Measurements from ENCODE around the gene MREG. TPM values are rescaled to one million over a fixed set of nuclear protein-coding genes. Genes with fewer than 3 reads are reported as not detected.
"Not testable (repeated sequence)": the region's sequence is repeated elsewhere in the genome, so short reads cannot be mapped to it uniquely, and the experiment has no call there.

MREG gene
- total and polyA plus RNA-seq, 3 donors from 2014 or later = 3.0 to 5.2 (median 4.3) TPM

DNA sequence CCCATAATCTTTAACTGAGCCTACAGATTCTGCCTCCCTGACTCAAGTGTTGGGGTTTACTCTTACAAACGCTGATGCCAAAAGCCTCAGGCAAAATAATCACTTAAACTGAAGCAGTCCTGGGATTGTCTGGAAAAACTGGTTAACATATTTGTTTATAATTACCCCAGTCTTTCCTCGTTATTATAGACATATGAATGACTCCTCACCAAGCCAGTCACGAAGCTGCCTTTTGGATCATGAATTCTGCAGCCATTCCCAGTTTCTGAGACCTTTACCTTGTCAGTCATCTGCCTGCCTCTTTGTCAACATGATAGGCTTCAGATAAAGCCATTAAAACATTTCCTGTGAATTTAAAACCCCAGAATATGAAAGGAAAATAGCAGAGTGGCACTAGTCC, 46.4 kb downstream of the MREG start:
- no peaks in the 10 kb centered on the region for H3K9me3 ChIP-seq
- WGBS, 2 donors = 82 to 88% methylated on average over 3 of the region's 3 CpGs
- H3K36me3 ChIP-seq (ENCODE audit: low read depth, missing control alignments) = no peaks in the 10 kb centered on the region
- no peaks in the 10 kb centered on the region for H3K27me3 ChIP-seq
- no peak overlapping the region for H3K27ac ChIP-seq
- H3K4me1 ChIP-seq = peaks cover 4% of the 10 kb centered on the region
- no peak for DNase-seq
- no peak overlapping the region for H3K4me3 ChIP-seq
- intact Hi-C loops (cut with DNase I; ENCODE audit: low total_unique reads) = no loop called here
- TF ChIP-seq, protein P1, sequence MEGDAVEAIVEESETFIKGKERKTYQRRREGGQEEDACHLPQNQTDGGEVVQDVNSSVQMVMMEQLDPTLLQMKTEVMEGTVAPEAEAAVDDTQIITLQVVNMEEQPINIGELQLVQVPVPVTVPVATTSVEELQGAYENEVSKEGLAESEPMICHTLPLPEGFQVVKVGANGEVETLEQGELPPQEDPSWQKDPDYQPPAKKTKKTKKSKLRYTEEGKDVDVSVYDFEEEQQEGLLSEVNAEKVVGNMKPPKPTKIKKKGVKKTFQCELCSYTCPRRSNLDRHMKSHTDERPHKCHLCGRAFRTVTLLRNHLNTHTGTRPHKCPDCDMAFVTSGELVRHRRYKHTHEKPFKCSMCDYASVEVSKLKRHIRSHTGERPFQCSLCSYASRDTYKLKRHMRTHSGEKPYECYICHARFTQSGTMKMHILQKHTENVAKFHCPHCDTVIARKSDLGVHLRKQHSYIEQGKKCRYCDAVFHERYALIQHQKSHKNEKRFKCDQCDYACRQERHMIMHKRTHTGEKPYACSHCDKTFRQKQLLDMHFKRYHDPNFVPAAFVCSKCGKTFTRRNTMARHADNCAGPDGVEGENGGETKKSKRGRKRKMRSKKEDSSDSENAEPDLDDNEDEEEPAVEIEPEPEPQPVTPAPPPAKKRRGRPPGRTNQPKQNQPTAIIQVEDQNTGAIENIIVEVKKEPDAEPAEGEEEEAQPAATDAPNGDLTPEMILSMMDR (IDR thresholded peaks at IDR 0.05) = no peak
- TF ChIP-seq POLR2A (IDR thresholded peaks at IDR 0.05) = no peak

DNA sequence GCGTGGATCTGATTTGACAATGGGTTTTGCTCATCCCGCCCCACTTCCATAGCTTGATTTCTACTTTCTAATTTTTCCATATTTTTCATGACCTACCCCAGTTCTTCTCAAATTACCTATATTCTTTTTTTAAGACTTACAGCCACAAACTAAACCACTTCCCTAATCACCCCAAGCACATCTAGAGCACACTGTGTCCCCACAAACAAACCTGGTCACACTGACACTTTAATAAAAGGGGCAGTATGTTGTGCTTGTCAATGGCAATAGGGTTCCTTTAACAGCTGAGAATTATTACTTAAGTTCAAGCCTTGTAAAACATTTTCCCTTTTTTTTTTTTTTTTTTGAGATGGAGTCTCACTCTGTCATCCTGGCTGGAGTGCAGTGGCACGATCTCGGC, 47.1 kb downstream of the MREG start:
- Histone ChIP-seq H3K4me3 (no peak overlapping the region), H3K27ac (no peak overlapping the region), H3K9me3 (no peaks in the 10 kb centered on the region), H3K4me1 (peaks cover 7% of the 10 kb centered on the region), H3K27me3 (no peaks in the 10 kb centered on the region), H3K36me3 (ENCODE audit: low read depth, missing control alignments) (no peaks in the 10 kb centered on the region)
- 71 to 72% methylated on average over 4 of the region's 4 CpGs for WGBS, 2 donors
- intact Hi-C loops (cut with DNase I; ENCODE audit: low total_unique reads) = no loop called here
- TF ChIP-seq, protein P1 (IDR thresholded peaks at IDR 0.05) = no peak
- TF ChIP-seq POLR2A (IDR thresholded peaks at IDR 0.05) = no peak
- no peak for DNase-seq

- Histone ChIP-seq H3K9me3 (no peaks in the 10 kb centered on the region), H3K27ac (peak overlapping the region; percentile 3 to 6), H3K27me3 (no peaks in the 10 kb centered on the region), H3K4me3 (no peak overlapping the region), H3K36me3 (ENCODE audit: low read depth, missing control alignments) (no peaks in the 10 kb centered on the region), H3K4me1 (peaks cover 7% of the 10 kb centered on the region)
- no peak for DNase-seq
- WGBS, 2 donors = 100% methylated on average over 1 of the region's 1 CpG
- intact Hi-C loops (cut with DNase I; ENCODE audit: low total_unique reads) = no loop called here
- TF ChIP-seq, protein P1 (IDR thresholded peaks at IDR 0.05) = no peak
- no peak for TF ChIP-seq POLR2A (IDR thresholded peaks at IDR 0.05)
Observed at GRCh38 chr2:215965532-215966165, 47.7 kb downstream of the MREG start.

GRCh38 chr2:215961981-215962380, 51.4 kb downstream of the MREG start:
- H3K4me3 ChIP-seq = no peak overlapping the region
- no peak for DNase-seq
- 62 to 75% methylated on average over 5 of the region's 5 CpGs for whole genome bisulfite sequencing, 2 donors
- H3K9me3 ChIP-seq = no peaks in the 10 kb centered on the region
- intact Hi-C loops (cut with DNase I; ENCODE audit: low total_unique reads) = no loop called here
- no peaks in the 10 kb centered on the region for H3K36me3 ChIP-seq (ENCODE audit: low read depth, missing control alignments)
- H3K27ac ChIP-seq = peak overlapping the region; percentile 55 to 74
- no peaks in the 10 kb centered on the region for H3K27me3 ChIP-seq
- peaks cover 11% of the 10 kb centered on the region for H3K4me1 ChIP-seq
- TF ChIP-seq, protein P1 (IDR thresholded peaks at IDR 0.05) = no peak
- TF ChIP-seq POLR2A (IDR thresholded peaks at IDR 0.05) = no peak

DNA sequence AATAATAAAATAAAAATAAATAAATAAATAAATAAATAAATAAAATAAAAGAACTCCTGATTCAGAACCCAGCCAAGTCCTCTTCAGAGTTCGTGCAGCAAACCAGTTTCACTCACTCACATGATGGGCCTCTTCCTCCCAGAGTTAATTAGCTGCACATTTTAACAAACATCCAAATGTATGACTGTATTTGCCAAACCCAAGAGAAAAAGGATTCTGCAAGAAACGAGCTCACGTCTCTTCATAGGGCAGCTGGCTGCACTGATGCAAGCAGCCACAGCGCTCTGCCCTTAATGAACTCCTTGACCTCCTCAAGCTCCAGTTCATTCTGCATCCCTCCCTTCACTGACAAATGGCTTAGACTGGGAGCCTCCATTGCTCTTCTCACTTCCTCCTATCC, 55.1 kb downstream of the MREG start:
- Histone ChIP-seq H3K27ac (no peak overlapping the region), H3K4me1 (peaks cover 7% of the 10 kb centered on the region), H3K4me3 (no peak overlapping the region), H3K27me3 (no peaks in the 10 kb centered on the region), H3K36me3 (ENCODE audit: low read depth, missing control alignments) (no peaks in the 10 kb centered on the region), H3K9me3 (no peaks in the 10 kb centered on the region)
- no peak for DNase-seq
- intact Hi-C loops (cut with DNase I; ENCODE audit: low total_unique reads) = loop anchor here (10.0 kb wide), 1 partner anchor 57 kb away; the partner anchor contains the start of gene MREG
- no peak for TF ChIP-seq POLR2A (IDR thresholded peaks at IDR 0.05)
- TF ChIP-seq, protein P1 (IDR thresholded peaks at IDR 0.05) = no peak
- 69 to 76% methylated on average over 4 of the region's 4 CpGs for WGBS, 2 donors

DNA sequence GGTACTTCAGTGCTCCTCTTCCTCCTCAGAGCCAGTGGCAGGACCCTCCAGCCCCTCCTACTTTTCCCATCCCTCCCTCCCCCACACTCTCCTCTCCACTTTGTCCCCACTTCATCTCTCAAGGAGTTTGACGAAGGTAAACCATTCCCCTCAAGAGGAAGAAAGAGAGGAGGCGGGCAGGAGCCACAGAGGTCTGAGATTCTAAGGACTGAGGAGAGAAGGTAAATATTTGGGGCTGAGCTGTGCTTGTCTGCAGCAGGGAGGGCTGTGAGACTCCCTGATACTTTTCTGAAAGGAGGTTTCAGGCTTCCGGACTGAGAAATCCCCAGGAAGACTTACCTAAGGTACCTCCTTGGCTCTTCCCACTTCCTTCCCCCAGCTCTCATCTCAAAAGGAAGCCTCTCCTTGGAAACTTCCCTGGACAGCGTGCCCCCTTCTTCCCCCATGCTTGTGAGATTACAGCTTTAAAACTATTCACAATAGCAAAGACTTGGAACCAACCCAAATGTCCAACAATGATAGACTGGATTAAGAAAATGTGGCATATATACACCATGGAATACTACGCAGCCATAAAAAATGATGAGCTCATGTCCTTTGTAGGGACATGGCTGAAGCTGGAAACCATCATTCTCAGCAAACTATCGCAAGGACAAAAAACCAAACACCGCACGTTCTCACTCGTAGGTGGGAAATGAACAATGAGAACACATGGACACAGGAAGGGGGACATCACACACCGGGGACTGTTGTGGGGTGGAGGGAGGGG, 55.8 kb downstream of the MREG start:
- H3K27ac ChIP-seq; H3K4me1 ChIP-seq; DNase-seq; H3K9me3 ChIP-seq; H3K4me3 ChIP-seq; H3K27me3 ChIP-seq; H3K36me3 ChIP-seq (ENCODE audit: low read depth, missing control alignments): not testable (repeated sequence)
- intact Hi-C loops (cut with DNase I; ENCODE audit: low total_unique reads) = loop anchor here (10.0 kb wide), 1 partner anchor 57 kb away; the partner anchor contains the start of gene MREG
- WGBS, 2 donors = 94 to 95% methylated on average over 10 of the region's 10 CpGs

Measured in testis (tissue), 3 donors.